ENCODE data around the gene ETV3.

Gene ETV3

DNA sequence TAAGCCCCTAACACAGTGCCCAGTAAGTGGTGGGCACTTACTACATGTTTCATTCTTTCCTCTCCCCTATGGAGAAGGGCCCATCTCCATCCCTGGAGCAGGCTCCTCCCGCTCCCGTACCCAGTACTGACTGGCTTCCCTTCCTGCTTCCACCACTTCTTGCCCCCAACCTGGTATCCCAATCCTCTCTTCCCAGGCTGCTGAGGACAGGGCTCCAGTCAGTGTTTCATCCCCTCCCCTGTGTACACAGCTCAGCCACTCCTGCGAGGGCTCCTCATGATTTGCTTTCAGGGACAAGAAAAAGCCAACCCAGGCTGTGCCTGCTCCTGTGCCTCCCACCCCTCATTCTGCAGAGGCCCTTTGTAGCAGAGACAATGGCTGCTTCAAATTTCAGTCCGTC is 20.8 kb upstream of the ETV3 start:
- DNase-seq, result no peak

DNA sequence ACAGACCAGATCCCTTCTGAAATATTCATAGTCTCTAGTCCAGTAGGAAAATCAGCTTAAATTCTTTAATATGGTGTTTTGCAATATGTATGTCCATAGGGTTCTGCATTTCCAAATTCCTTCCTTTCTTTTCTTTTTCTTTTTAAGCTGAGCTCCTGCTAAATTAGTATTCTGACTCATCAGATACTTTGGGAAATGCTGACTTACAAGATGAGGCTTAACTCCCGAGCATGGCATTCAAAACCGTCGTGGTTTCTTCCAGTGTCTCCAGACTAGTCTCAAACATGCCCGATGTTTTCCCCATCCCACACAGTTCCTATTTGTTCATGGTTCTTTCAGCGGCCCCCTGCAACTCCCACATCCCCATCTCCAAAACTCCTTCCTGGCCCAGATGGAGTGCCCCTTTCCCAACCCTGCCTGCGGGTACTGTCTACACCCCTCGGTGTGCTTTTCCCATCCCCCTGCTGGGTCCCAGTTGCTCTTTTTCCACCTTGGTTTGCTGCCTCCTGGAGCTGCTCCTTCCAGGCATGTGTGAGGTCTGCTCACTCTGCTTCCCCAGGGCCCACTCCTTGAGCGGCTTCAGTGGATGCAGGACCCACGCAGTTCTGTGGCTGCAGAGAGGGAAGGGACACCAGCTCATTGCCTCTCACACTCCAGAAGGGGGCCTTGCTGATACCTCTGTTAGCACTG is 19.5 kb upstream of the ETV3 start:
- DNase-seq, result no peak

DNA sequence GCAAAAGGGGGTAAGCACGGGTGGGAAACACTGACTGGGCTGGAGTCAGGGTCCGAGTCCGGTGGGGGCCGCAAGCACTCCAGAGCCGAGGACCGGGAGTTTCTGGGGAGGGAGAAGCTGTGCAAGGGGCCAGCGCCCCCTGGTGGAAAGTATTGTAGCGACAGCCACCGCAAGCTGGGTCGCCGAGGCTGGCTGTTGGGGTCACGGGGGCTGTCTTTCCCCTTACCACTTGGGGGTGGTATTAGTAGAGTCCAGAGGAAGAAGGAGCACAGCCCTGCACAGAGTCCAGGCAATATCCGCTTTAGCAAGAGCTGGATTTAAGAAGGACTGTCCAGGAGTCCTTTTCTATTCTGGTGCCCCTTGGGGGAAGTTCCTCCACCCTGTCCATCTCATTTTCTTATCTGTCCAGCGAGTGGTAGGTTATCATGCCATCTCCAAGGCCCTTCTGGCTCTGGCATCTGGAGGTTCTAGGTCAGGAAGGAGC is 17.9 kb upstream of the ETV3 start:
- DNase-seq, result peak; percentile 32

DNA sequence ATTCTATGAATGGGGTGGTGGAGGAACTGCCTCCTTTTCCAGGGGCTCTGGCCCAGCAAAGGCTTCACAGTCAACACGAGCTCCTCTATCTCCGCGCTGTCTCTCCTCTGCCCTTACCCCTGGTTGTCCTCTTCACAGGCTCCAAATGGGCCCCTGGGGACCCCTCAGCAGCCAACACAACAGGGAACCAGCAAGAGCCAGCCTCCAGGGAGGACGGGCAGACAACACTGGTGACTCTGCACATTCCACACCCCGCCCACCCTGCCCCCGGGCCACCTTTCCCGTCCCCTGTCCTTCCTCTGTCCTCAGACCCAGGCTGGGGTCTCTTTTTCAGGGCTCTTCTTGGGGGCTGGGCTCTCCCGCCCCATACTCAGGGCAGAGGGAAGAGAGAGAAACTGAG is 17.5 kb upstream of the ETV3 start:
- no peak for DNase-seq

DNA sequence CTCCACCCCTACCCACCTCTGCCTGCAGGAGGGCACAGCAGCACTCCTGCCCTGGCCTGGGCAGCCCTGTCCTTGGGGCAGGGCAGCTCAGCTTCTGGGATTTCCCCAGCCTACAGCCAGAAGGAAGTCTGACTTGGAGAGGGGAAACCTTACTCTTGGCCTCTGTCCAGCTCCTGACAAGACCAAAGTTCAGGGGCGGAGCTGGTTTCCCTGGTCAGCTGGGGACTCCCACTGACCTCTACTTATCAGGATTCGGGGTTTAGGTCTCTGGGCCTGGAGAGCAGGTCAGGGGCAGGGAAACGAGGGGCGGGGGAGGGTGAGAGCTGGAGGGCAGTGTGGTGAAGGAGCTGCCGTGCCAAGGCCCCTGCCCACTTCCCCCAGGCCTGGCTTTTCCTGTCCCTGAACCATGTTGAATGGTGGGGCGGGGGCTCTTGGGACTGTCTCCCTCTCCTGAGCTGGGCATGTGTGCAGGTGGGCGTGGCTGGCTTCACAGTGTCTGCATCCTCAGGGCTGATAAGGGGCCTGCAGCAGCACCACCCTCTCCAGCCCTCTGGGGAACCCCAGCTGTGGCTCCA is 16.8 kb upstream of the ETV3 start:
- DNase-seq, result no peak

DNA sequence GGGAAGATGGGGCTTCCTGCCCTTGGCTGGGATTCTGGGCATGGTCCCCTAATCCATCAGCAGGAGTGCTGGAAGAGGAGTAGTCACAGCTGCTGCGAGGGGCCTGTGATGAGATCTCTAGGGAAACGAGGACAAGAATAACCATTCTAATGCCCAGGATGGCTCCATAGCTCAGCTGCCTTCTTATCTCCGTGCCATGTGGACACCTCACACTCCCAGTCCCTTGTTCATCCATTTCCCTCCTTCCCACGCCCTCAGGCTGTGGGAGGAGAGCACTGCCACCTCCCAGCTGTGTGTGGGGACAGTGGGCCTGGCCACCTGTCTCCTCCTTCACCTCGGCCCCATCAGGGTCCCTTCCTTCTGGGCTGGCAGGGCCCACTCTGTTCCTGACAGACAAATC is 16.1 kb upstream of the ETV3 start:
- no peak for DNase-seq

DNA sequence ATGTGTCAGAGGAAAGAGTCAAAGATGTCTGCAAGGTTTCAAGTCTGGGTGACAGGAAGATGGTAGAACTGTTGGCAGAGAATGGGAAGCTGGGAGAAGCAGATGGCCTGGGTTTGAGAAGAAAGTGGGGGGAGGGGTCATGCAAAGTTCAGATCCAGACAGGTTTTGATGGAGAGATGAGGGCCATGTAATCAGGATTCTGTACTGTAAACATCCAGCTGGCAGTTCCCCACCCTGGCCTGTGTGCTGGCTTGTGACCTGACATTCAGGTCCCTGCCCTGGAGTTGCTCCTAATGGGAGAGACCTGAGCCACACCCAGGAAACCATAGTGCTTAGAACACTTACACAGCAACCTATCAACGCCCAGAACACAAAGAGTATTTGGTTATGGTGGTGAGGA is 15.6 kb upstream of the ETV3 start:
- DNase-seq, result no peak

DNA sequence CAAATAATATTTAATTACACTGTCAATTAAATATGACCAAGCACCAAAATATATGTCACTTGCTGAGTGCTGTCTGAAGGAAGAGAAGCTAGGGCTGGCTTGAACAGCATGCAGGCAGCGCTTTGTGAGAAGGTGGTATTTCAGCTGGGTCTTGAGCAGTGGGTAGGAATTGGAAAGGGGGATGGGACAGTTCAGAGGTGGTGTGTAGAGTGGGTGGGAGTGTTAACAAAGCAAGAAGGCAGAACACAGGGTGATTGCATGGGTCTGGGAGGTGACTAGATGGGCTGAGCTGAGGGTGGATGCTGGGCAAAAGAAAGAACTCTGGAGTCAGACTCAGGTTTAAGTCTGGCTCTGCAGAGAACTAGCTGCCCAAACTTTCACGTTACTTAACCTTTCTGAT is 14.3 kb upstream of the ETV3 start:
- DNase-seq, result no peak

DNA sequence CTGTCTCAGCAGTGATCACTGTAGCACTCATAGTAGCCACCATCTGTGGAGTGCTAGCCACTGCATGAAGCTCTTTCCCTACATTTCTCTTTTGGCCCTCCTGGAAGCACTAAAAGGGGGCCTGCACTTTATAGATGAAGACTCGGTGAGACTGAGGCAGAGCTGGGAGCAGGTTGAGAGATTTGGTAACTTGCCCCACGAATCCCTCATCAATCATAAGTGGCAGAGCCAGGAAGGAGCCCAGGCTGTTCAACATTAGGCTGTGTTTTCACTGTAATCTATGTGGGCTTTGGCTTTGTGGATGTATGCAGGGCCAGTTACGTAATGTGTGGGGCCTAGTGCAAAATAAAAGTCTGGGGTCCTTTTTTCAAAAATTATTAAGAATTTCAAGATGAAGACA is 13.3 kb upstream of the ETV3 start:
- DNase-seq, result no peak

DNA sequence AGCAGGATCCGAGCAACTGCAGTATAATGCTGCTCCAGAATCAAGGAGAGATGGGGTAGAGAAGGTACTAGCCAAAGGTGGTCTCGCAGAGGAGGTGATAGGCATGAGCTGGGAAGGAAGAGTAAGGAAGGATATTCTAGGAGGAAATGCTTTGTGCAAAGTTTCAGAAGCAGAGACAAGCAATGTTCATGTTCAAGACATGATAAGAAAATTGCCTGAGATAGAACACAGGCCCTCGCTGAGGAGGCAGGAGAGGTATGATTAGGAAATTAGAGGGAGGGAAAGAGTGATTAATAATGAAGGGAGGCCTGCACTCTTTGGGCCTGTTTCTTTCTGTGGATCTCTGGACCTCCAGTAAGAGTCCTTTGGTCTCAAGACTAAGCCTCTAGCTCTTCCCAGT is 12.9 kb upstream of the ETV3 start:
- DNase-seq, result no peak

DNA sequence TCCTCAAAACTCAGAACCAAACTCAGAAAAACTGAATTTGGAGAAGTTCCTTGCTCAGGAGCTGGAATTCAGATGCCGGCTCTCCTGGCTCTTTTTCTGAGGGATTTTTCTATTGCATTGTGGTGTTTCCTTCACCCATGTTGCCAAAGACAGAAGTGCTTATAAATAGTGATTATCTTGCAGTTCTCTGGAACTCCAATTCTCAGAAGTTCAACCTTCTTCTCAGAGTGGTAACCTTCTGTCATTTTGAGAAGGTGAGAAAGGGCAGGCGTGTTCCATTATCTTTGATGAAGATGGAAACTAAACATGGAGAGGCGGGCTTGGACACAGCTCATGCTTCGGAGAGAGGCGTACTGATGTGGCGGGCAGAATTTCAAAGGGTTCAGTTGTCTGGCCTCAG is 12.4 kb upstream of the ETV3 start:
- no peak for DNase-seq

DNA sequence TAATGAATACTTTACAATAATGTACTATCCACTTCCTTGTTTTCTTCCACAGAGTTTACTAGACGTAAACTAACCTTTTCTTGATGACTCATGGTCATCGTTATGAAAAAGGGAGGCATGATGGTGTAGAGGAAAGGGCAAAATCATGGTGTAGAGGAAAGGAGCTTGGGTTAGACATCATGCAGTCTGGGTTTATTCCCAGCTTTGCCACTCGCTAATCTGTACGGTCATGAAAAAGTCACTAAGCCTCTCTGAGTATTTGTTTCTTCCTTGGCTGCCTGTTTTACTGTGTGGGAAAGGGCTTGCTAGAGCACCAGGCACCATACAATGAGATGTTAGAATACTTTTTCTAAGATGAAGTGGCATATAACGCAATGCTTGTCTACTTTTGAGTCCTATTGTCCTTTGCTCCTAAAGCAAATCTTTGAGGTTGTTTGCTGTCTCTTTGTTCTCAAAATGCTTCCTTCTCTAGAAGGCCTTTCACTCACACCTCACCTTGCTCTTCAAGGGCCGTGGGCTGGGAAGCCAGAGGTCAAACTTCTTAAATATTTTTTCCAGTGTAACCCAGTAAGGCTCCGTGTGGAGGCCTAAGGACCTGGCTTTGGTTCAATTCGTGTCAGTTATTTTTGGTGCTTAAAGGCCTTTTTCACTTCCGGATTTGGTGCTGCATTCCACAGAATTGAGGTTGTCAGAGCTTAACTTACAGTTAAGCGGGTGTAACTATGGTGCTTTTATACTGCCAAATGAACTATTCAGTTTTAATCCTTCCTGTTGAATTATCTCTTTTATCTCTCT is 9.9 kb upstream of the ETV3 start:
- DNase-seq, result no peak

DNA sequence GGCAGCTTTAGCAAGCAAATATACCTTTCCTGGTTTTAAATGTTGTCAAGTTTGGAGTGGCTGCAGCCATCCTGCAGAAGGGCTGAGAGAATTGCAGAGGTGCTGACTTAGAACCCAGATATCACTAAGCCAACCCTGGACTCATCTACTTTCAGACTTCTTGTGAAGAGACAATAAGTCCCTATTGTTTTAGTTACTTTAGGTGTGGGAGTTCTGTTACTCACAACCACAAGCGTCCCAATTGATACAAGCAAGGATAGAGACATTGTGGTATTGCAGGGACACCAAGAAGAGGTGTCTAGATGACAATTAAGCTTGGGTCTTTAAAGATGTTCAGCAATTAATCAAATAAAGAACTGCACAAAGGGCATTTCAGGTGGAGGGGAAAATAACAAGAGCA is 8.8 kb upstream of the ETV3 start:
- no peak for DNase-seq

DNA sequence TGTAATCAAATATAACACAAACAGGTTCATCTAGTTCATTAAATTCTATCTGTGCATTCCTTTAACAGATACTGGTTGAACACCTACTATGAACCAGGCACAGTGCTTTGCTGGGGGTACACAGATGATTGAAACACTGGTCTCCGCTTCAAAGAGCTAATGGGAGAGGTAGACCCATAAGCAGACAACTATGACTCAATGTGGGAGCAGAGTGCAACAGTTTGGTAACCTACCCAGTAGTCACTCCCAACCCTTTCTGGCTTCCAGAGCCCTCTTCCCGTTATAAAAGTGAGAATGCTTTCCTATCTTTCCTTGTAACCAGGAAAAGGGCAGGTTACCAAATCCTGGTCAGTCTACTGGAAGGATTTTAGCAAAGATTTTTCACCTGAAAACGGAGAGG is 8.0 kb upstream of the ETV3 start:
- no peak for DNase-seq

DNA sequence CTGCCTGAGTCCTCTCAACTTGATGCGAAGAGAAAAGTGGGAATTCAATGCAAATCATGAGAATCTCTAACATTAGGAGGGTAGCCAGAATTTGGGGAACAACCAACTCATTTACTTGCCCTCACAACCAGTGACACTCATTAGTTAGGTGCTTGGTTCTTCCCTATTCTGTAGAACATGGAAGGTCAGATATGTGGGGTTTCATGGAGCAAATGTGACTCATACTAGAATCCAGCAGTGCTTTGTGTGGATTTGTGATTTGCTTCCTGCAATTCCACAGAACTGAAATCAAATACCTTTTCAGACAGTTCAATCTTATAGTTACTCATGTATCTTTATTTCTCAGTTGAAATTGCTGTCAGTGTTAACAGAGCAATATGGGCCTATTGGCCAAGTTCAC is 6.9 kb upstream of the ETV3 start:
- DNase-seq, result no peak

DNA sequence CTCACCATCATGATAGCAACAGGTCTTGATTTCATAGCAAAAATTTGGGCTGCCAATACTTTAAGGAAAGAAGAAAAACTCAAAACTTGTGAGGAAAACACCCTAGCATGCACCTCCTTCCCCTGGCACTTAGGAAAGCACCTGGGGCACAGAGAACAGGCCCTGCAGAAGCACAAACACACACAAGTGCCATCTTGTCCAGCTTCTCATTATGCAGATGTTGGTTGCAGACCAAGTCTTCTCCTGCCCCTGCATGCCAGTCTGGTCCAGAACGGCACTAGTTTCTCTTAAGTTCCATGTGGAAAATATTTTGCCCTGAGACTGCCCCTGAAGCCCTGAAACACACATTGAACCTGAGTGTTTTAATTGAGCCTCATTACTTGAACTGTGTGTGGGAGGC is 6.3 kb upstream of the ETV3 start:
- DNase-seq, result no peak

DNA sequence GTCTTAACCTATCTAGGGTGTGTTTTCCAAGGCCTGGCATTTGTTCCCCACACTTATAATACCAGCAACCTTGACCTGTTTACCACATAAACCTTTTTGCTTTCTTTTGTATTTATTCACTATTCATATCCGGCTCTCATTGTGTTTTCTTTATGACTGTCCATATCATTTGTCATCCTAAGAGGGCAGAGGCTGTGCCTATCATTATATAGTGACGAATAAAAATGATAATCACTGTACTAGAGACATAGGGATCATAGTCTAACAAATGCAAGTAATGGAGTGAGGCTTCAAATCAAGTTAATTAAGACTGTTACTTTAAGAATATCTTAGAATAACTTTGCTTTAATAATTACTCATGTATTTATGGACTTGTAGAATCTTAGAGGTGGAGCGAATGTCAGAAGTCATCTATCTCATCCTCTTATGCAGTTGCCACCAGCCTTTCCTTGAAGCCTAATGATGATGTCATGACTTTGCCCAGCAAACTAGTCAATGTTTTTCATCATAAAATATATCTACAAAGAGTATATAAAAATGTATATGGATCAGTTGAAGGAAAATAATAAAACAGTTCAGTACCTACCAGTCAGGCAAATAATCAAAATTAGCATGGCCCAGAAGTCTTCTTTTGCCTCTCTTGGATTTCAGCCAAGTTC is 4.7 kb upstream of the ETV3 start:
- no peak for DNase-seq

DNA sequence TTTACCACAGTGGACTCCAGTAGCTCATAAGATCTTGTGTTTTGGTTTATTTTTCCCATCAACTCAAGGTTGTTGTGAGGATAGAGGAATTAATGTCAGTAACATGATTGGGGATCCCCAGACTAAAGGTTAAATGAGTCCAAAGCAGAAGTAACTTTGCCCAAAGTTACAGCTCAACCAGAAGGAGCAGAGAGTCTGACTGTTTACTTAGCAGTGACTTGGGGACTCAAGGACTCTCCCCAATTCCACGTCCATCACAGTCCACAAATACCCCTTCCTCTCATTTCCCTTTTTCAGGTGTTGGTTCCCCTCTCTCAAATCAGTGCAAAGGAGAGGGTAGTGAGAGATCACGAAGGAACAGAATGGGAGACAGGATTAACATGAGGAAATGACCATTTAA is 4.0 kb upstream of the ETV3 start:
- DNase-seq, result no peak

DNA sequence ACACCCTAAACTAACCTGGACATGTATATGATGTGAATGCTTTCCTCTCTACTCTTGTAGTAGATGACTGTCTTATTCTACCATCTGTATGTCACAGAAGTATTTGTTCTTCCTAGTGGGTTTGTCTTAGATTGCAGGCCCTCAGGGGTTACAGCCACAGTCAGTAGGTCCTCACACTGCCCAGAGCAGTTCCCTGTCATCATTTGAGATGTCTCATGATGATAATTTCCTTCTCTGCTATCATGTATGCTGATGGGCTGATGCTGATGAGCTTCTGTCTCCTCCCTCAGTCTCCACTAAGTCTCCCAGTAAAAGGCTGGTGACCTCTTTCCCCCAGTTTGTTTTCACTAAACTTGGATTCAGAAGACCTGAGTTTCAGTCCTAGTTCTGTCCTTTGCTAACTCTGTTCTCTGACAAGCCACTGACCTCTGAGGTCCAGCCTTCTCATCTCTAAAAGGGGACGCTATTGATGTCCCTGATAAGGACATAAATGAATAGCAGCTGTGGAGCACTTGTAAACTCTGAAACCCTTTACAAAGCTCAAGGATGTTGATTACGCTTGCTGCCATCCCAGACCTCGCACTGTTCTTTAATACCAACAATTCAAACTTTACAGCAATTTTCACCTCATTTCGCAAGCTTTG is 3.1 kb upstream of the ETV3 start:
- DNase-seq, result no peak

DNA sequence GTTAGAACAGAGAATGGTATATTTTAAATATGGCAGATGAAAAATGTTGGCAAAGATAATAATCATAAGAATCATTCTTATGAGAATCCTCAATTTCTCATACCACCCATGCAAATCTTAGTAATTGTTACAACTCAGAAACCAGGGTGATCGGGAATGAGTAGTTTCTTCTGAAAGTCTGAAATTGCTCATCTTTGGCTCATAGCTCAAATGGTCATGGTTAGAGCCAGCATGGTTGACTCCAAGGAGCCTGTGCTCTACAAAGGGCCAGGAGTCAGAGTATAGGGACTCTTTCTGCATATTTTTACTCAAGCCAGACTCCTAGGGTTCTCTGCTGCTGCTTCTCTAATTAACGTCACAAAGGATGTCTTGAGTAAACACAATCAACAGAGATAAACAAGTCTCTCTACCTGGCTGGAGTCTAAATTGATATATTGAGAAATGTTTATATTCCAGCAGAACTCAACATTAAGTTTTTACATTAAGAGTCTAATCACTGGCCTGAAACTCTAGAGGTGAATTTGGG is 1.9 kb upstream of the ETV3 start:
- DNase-seq, result no peak

DNA sequence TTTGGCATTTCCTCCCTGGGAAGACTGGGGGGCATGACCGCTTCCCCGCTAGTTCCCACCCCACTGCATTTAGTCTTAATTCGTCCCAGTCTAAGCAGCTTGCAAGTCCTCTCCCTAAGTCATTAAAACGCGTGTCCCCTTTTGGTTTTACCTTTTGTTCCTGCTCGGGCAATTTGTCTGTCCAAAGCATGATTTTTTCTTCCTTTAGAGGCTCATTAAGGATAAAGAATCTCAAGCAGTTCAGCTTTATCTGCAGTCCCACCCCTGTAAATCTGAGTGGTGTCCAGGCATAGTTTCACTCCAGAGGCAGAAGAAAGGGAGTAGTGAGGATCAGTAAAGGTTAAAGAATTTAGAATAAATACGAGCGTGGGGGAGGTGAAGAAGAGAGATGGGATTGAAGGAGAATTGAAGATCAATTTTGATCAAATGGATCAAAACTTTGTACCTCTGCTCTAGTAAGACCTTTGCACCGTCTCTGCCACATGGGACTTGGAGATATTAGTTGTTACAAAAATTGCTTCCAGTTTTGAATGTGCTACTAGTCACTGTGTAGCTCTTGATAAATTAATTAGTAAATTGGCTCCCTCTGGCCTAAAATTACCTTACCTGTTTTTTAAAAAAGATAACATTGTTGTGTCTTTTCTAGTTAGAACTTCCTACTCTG is 989 bp upstream of the ETV3 start:
- DNase-seq, result no peak

DNA sequence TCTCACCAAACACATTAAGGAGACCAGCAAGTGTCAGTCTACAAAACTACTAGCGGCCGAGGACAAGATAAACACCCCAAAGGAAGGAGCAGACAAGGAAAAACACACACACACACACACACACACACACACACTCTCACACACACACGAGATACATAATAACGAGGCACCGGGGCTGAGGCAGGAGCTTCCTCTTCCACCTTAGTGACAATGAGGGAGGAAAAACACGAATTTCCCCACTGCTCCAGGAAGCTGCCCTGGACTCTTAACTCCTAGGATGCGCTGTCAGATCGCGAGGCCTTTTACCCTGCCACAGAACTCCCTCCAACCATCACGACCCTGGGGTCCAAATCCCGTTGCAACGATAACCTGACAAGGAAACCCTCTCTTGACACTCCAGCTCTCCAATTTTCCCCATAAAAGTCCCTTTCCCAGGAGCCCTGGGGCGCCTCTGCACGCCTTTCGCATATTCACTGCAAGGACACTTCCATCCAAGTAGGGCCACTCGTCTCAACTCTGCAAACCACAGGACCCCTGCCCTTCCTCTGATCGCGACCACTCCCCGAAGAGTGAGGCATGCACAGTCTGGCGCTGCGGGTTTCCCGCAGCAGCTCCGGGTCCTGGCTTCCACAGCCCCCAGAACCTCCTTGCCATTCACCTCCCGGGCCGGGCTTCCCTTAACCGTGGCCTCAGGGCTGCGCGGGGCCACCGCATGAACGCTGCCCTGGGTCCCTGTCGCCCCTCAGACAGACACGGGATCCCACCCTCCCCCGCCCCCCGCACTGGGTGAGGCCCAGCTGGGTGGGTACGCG is 581 bp downstream of the ETV3 start:
- DNase-seq, result no peak
